ACC112 (cell line): ENCODE results near the gene DEK.
"Not testable (repeated sequence)": the region's sequence is repeated elsewhere in the genome, so short reads cannot be mapped to it uniquely, and the experiment has no call there.

Experiments
- H2AFZ ChIP-seq: fragments of 200-600 bp; sonication (generic); one replicate; pipeline ENCODE4 v1.6.0; 2017; ENCODE audit warnings: antibody characterized with exemption, low read length; ENCODE audit not compliant: unreplicated experiment
- H3K27ac ChIP-seq: fragments of 200-600 bp; sonication (generic); 2 replicates; pipeline ENCODE4 v1.5.1; 2014; ENCODE audit warnings: low read depth, mild to moderate bottlenecking, antibody characterized with exemption, low read length, moderate library complexity
- H3K27me3 ChIP-seq: fragments of 200-600 bp; sonication (generic); 2 replicates; pipeline ENCODE4 v1.6.1; 2014; ENCODE audit warnings: mild to moderate bottlenecking, antibody characterized with exemption, low read length, moderate library complexity, mixed read lengths; ENCODE audit not compliant: insufficient read depth
- H3K36me3 ChIP-seq: fragments of 200-600 bp; sonication (generic); 2 replicates; pipeline ENCODE4 v1.6.1; 2016; ENCODE audit warnings: mild to moderate bottlenecking, antibody characterized with exemption, low read length, moderate library complexity, mixed read lengths; ENCODE audit not compliant: insufficient read depth
- H3K4me1 ChIP-seq: fragments of 200-600 bp; sonication (generic); one replicate; pipeline ENCODE4 v1.6.1; 2016; ENCODE audit warnings: low read length, mixed read lengths; ENCODE audit not compliant: insufficient read depth, unreplicated experiment, control insufficient read depth
- H3K4me3 ChIP-seq: fragments of 200-600 bp; sonication (generic); 2 replicates; pipeline ENCODE4 v1.5.1; 2014; ENCODE audit warnings: mild to moderate bottlenecking, low read depth, low read length
- H3K79me2 ChIP-seq: fragments of 200-600 bp; sonication (generic); one replicate; pipeline ENCODE4 v1.6.0; 2016; ENCODE audit warnings: low read length; ENCODE audit not compliant: control insufficient read depth, unreplicated experiment, insufficient read depth

The DEK gene

DNA sequence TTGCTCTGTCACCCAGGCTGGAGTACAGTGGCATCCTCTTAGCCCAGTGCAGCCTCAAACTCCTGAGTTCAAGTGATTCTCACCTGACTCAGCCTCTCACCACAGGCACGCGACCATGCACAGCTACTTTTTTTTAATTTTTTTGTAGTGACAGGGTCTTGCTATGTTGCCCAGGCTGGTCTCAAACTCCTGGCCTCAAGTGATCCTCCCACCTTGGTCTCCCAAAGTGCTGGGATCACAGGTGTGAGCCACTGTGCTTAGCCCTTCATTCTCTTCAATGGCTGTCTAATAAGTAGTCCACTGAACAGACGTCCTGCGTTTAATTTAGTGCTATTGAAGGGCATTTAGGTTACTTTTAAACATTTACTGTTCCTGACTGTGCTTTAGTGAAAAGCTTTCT is 81.8 kb downstream of the DEK start:
- H3K27ac ChIP-seq = no peak overlapping the region
- no peak overlapping the region for H3K4me3 ChIP-seq
- H3K79me2 ChIP-seq = no peaks in the 10 kb centered on the region
- no peaks in the 10 kb centered on the region for H3K36me3 ChIP-seq
- no peaks in the 10 kb centered on the region for H3K4me1 ChIP-seq
- no peaks in the 10 kb centered on the region for H3K27me3 ChIP-seq
- no peak overlapping the region for H2AFZ ChIP-seq

- no peak overlapping the region for H2AFZ ChIP-seq
- H3K79me2 ChIP-seq = no peaks in the 10 kb centered on the region
- no peaks in the 10 kb centered on the region for H3K36me3 ChIP-seq
- H3K4me3 ChIP-seq = no peak overlapping the region
- no peaks in the 10 kb centered on the region for H3K4me1 ChIP-seq
- no peaks in the 10 kb centered on the region for H3K27me3 ChIP-seq
- no peak overlapping the region for H3K27ac ChIP-seq
Measured at GRCh38 chr6:18179770-18180356, 84.5 kb downstream of the DEK start.

- no peak overlapping the region for H3K27ac ChIP-seq
- no peaks in the 10 kb centered on the region for H3K79me2 ChIP-seq
- no peaks in the 10 kb centered on the region for H3K27me3 ChIP-seq
- H3K36me3 ChIP-seq = no peaks in the 10 kb centered on the region
- H3K4me1 ChIP-seq = no peaks in the 10 kb centered on the region
- no peak overlapping the region for H2AFZ ChIP-seq
- H3K4me3 ChIP-seq = no peak overlapping the region
Measured at GRCh38 chr6:18178960-18179615, 85.2 kb downstream of the DEK start.

- Histone ChIP-seq H3K27me3 (no peaks in the 10 kb centered on the region), H3K4me1 (no peaks in the 10 kb centered on the region), H2AFZ (no peak overlapping the region), H3K36me3 (no peaks in the 10 kb centered on the region), H3K27ac (no peak overlapping the region), H3K79me2 (no peaks in the 10 kb centered on the region), H3K4me3 (no peak overlapping the region)
Measured at GRCh38 chr6:18177286-18177965, 86.9 kb downstream of the DEK start.

GRCh38 chr6:18176198-18176597 is 88.1 kb downstream of the DEK start:
- H3K4me3 ChIP-seq, H3K4me1 ChIP-seq, H3K36me3 ChIP-seq, H3K27ac ChIP-seq, H2AFZ ChIP-seq, H3K27me3 ChIP-seq, H3K79me2 ChIP-seq: not testable (repeated sequence)
